EH (cell line): ENCODE results near the gene GRB2.
"Not testable (repeated sequence)": the region's sequence is repeated elsewhere in the genome, so short reads cannot be mapped to it uniquely, and the experiment has no call there.

Experiments
- DNase-seq: peaks from one replicate; pipeline ENCODE4 v3.0.0-alpha.2; 2015; ENCODE audit warnings: low read depth

GRB2 gene

DNA sequence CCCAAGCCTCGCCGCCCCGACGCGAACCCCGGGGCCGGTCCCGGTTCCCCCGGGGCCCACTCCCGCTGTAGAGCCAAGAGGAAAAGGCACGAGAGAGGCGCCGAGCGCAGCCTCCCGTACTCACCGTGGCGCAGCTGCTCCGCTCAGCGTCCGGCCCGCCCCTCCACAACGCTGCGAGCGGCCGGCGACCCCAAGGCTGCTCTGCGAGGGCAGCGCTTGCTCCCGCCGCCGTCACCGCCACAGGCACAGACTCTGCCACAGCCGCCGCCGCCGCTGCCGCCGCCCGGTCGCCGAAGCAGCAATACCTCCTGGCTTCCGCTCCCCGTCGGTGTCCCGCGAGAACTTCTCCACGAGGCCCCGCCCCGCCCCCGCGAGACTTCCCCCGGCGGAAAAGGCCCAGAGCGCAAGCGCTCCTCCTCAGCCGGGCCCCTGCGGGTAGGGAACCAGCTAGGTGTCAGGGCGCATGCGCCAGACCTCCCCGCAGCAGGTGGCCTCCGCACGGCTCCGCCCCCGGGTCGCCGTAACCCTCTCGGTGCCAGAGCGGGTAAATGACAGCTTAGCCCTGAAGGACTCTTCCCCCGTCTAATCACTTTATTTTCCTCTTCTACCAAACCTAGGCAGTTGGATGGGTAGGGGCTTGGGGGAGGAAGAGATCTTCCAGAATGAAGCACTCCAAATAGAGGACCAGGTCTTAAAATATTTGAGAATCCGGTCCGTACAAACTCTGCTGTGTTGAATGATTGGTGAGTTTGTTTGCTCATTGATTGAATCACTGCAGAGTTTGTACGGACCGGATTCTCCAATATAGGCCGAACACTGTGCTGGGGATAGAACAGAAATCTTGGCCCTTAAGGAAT, at the start of gene GRB2:
TSS of gene GRB2 (minus strand) at position 314 of the 857 bp plus-strand sequence. CDS start 12,050 bp downstream, outside the sequence.
- peak; percentile 96 for DNase-seq

DNA sequence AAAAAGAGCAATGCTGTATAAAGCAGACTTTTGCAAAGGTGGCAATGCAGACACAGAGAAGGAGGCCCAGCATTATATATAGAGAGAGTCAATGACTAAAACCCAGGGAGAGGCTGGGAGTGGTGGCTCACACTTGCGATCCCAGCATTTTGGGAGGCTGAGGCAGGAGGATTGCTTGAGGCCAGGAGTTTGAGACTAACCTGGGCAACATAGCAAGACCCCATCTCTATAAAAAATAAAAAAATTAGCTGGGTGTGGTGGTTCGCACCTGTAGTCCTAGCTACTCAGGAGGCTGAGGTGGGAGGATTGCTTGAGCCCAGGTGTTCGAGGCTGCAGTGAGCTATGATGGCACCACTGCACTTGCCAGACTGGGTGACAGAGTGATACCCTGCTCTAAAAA, 49.2 kb upstream of the GRB2 start:
- DNase-seq = not testable (repeated sequence)

DNA sequence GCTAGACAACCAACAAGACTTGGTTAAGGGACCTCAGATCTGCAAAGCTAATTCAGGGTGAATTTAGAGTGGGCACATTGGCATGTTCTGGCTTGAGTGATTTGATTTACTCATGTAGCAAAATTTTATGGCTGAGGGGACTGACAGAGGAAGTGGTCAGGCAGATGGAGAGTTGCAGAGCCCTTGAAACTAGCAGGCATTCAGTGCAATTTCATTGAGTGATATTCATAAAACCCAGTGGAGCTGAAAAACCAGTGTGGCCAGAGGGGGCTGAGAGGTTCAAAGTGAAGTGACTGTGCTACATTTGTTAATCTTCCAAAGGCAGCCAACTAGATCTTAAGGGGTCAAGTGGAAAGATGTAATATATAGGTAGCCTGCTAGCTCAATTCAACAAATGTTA, 48.7 kb upstream of the GRB2 start:
- DNase-seq = peak; percentile 45

DNA sequence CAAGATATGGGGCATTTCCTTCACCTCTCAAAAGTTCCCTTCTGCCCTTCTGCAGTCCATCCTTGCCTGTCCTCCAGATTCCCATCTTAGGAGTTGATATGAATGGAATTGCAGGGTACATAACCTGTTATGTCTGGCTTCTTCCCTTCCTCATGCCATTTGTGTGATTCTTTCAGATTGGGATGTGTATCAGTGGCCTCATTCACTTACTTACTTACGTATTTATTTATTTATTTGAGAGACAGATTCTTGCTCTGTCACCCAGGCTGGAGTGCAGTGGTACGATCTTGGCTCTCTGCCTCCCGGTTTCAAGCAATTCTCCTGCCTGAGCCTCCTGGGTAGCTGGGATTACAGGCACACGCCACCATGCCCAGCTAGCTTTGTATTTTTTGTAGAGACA, 44.8 kb upstream of the GRB2 start:
- DNase-seq = peak; percentile 71

DNA sequence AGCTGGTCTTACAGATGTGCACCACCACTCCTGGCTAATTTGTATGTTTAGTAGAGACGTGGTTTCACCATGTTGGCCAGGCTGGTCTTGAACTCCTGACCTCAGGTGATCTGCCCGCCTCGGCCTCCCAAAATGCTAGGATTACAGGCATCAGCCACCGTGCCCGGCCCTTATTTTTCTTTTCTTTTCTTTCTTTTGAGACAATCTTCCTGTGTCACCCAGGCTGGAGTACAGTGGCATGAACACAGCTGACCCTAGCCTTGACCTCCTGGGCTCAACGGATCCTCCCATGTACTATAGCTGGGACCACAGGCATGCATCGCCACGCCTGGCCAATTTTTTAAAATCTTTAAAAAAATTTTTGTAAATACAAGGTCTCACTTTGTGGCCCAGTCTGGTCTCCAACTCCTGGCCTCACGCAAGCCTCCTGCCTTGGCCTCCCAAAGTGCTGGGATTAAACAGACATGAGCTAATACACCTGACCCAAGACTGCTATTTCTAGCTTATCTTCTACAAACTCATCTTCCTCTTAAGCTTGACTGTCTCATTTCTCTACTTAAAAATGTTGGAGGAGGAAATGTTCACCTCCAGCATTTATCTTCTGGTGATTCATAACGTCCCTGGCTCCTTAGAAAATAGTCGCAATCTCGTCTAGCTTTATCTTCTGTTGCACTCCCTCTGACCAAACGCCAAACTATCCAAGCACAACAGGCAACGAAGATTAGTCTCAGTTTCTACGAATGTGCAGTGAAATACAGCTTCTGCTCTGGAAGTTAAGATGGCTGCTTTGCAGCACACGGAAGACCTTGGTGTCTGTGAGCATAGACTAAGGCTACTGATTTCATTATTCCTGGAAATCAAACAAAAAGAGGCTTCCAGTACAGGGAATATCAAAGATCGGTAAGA, 42.7 kb upstream of the GRB2 start:
- no peak for DNase-seq

DNA sequence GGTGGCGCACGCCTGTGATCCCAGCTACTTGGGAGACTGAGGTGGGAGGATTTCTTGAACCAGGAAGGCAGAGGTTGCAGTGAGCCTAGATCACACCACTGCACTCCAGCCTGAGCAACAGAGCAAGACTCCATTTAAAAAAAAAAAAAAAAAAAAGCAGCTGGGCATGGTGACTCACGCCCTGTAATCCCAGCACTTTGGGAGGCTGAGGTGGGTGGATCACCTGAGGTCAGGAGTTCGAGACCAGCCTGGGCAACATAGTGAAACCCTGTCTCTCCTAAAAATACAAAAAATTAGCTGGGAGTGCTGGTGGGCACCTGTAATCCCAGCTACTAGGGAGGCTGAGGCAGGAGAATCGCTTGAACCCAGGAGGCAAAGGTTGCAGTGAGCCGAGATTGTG, 40.4 kb upstream of the GRB2 start:
- not testable (repeated sequence) for DNase-seq

DNA sequence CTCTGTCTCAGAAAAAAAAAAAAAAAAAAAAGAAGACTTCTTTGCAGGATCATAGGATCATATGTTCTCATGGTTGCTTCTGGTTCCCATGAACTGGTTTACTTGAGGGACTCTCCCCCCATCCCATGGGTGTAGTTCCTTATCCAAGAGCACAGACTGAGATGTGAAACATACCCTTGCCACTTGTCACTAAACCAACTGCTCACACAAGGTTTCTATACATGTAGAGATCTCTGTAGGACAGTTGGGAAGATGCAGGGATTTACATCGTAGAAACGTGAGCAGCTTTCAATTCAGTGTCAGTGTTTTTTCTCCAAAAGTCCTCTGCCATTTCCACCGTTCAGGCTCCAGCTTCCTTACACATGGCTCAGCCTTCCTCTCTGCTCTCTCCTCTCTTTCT, 39.8 kb upstream of the GRB2 start:
- no peak for DNase-seq

DNA sequence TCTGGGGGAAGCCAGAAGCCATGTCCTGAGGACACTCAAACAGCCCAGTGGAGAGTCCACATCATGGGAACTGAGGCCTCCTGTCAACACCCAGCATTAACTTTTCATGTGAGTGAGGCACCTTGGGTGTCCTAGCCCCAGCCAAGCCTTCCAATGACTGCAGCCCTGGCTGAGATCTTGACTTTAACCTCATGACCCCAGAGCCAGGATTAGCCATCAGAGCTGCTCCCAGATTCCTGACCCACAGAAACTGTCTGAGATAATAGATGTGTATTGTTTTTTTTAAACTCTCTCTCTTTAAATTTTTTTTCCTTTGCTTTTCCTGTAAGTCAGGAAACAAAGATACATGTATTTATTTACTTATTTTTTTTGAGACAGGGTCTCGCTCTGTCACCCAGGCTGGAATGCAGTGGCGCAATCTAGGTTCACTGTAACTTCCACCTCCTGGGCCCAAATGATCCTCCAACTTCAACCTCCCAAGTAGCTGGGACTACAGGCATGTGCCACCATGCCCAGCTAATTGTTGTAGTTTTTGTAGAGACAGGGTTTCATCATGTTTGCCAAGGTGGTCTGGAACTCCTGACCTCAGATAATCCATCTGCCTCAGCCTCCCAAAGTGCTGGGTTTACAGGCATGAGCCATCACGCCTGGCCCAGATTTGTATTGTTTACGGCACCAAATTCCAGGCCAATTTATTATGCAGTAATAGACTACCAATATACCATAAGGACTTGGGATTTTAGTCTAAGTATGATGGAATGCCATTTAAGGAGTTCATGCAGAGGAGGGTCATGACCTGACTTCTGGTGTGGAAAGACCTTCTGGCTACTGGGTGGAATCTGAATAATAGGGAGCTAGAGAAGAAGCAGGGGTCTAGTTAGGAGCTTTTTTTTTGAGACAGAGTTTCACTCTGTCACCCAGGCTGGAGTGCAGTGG, 37.0 kb upstream of the GRB2 start:
- peak; percentile 66 for DNase-seq

DNA sequence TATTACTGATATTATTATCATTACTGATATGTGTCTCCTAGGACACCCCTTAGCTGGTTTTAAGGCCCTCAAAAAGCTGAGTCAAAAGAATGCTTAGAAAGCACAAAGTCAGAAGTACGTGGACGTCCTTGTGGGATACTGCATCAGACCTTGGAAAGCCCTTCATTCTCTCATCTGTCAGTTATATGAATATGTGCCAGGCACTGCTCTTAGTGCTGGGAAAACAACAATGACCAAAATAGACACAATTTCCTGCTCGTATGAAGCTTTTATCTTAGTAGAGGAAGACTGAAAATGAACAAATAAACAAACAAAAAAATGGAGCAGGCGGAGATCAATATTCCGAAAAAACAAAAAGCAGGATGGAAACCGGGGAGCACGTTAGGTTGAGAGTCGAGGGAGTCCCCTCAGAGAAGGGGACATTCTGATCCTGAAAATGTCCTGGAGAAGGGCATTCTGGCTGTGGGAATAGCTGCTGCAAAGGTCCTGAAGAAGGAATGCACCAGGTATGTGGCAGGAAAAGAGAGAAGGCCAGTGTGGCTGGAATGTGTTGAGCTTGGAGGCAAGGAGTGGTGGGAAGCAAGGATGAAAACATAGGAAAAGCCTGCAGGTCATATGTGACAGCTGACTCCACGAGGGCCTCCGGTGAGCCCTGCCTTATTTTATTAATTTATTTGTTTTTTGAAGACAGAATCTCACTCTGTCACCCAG, 35.4 kb upstream of the GRB2 start:
- no peak for DNase-seq

DNA sequence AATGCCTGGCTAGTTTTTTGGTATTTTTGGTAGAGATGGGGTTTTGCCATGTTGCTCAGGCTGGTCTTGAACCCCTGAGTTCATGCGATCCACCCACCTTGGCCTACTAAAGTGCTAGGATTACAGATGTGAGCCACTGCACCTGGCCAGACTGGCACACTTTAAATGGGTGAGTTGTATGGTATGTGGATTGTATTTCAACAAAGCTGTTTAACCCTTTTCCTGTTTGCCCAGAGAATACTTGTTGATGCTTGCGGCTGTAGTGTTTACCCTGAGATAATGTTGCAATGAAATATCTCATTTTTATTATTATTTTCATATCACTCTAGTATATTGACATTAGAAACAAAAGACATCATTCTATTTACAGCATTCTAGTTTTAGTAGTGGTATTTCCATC, 33.8 kb upstream of the GRB2 start:
- DNase-seq = no peak

DNA sequence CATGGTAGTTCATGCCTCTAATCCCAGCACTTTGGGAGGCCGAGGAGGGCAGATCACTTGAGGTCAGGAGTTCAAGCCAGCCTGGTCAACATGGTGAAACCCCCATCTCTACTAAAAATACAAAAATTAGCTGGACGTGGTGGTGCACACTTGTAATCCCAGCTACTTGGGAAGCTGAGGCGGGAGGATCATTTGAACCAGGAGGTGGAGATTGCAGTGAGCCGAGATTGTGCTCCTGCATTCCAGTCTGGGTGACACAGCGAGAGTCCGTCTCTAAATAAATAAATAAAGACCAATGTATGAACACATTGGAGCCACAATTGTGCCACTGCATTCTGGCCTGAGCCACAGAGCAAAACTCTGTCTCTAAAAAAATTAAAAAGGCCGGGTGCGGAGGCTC, 31.9 kb upstream of the GRB2 start:
- DNase-seq = not testable (repeated sequence)

DNA sequence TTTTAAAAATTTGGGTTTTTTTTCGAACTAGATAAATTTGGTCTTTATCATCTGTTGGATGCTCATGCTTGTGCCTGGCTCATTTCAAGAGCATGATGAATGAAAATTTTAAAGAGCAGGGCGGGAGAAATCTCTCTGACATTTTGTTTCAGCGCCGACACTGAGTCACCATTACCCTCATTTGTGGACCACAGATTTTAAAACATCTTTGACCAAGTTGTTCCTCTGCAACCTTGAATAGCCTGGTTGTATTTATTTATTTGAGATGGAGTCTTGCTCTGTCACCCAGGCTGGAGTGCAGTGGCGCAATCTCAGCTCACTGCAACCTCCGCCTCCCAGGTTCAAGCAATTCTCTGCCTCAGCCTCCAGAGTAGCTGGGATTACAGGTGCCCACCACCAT, 29.0 kb upstream of the GRB2 start:
- not testable (repeated sequence) for DNase-seq

DNA sequence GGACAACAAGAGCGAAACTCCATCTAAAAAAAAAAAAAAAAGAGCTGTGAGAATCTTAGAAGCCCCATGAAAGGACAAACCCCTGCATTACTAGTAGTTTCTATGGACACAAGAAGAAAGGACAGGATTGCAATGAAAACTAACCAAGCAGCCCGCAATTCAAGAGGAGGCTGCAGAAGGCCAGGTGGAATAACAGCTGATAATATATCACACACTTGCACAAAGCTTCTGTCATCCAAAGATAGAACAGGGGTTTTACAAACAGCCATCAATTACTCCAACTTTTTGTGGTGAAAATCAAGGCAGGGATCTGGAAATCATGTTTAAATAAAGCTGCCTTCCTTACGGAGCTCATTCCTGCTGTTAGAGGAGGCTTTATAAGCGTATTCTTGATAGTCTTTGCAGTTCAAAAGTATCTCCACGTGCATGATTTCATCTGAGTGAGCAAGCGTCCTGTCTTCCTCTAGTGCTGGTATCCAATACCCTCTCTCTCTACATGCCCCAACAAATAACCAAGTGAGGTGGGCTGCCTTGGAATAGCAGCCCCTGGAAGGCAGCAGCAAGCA, 27.8 kb upstream of the GRB2 start:
- DNase-seq = no peak

DNA sequence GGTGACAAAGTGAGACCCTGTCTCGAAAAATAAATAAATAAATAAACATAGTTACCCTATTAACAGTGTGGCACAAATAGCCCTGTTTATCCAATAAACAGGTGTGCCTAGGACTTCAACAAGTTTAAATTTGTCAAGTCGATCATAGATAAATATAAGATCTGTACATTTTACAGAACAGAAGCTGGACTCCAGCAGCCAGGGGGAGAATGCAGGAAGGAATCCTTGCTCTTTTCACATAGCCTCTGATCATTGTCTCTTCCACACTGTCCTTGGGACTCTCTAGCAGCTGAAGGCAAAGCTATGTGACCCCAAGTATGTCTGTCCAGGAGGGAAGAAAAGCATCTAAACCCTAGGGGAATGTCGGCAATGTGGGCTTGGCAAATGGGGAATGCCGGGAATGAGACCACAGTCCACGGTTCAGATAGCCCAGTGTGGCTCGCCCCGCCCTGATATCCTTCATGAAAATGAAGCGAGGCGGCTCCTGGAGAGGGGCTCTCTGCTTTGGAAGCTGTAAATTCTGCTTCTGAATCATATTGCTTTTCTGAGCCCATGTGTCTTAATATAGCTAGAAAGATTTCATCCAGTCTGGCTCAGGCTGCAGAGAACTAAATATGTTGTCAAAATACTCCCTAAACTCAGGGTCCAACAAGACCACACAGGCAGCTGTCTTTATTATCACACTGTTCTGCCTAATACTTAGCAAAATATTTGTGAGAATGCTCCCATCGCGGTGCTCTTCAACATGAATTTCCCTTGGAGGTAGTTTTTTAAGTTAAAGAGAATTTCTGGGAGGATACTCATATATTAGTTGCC, 24.9 kb upstream of the GRB2 start:
- DNase-seq = peak; percentile 97

DNA sequence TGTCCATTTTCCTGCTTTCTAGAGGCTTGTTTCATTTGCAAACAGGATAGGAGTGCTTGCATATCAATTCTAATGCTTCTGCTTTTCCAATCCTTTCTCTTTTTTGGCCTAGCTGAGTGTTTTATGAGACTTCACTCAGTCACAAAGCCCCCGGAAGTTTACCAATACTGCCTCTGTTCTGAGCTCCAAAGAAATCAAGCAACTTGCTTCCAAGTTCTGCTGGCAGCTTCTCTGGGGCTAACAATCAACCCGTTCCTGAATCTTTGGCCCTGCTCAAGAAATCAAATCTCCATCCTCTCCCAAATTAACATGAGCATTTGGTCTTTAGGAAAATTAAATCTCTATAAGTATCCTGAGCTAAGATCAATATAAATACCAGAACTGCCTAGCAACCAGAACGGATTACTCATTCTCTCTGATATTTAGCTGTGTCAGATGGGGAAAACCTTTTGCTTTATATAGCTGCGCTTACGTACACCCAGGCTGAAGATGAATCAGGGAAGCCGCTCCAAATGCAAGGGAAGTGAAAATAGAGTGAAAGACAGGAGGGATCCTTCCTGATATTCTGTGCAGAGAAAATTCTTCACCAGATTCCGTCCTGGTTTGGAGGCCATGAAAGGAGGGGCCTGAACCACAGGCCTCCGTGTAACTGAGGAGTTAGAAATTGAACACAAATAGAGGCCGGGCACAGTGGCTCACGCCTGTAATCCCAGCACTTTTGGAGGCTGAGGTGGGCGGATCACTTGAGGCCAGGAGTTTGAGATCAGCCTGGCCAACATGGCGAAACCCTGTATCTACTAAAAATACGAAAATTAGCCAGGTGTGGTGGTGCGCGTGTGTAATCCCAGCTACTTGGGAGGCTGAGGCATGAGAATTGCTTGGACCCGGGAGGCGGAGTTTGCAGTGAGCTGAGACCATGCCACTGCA, 23.3 kb upstream of the GRB2 start:
- peak; percentile 80 for DNase-seq

DNA sequence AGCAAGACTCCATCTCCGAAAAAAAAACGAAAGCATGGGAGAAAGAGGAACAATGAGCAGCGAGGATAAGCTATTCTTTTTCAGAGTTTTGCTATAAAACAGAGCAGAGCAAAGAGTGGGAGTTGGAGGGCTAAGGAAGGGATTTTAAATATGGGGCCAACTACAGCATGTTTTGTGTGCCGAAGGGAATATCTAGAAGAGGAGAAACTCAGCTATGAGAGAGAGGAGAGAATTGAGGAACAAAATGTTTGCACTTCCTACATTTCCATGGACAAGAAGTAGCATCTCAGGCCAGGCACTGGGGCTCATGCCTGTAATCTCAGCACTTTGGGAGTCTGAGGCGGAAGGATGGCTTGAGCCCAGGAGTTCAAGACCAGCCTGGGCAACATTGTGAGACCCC, 13.1 kb upstream of the GRB2 start:
- no peak for DNase-seq

DNA sequence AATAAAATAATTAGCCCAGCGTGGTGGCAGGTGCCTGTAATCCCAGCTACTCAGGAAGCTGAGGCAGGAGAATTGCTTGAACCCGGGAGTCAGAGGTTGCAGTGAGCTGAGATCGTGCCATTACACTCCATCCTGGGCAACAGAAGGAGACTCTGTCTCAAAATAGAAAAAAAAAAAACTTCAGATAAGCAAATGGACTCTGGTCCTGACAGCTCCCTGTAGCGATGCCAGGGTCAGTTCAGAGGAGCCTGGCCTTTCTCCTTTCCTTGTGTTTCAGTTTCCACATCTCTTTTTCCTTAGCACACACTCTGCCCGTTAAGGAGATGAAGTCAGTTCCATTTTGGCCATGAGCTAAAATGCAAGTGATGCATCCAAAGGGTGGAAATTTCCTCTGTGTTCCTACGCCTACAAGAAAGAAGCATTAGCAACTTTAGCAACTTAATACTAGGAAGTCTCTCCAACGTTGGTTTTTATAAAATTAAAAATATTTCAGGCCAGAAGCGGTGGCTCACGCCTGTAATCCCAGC, 11.6 kb upstream of the GRB2 start:
- no peak for DNase-seq

DNA sequence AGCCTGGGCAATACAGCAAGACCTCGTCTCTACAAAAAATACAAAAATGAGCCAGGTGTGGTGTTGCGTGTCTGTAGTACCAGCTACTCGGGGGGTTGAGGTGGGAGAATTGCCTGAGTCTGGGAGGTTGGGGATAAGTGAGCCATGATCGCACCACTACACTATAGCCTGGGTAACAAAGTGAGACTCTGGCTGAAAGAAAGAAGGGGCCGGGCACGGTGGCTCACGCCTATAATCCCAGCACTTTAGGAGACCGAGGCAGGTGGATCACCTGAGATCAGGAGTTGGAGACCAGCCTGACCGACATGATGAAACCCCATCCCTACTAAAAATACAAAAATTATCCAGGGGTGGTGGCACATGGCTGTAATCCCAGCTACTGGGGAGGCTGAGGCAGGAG, 10.5 kb upstream of the GRB2 start:
- DNase-seq = no peak

DNA sequence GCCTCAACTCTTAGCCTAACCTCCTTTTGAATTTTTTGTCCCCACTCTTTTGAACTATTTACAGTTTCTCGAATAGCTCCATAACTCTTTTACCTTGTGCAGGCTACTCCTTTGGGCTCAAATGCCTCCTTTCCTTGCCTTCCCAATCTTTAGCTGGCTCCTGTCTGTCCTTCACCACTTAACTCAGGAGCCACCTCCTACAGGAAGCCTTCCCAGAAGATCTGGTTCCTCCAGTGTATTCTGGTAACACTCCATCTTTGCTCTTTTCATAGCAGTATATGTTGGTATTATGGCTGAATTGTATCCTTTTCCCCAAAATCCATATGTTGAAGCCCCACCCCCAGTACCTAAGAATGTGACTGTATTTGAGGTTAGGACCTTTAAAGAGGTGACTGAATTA, 9.0 kb upstream of the GRB2 start:
- DNase-seq = no peak
